DMS53 treated with DMSO at 0.1 percent for 48 hours (cell line): ENCODE results near the gene ZBTB20.
A peak's percentile ranks its signal among the peaks of the same experiment; 100 is the strongest.

Experiments used
- DNase-seq: peaks from one replicate; lab custom pipeline; 2025; ENCODE audit not compliant: unreplicated experiment; lab: John Stamatoyannopoulos, UW

ZBTB20 gene

DNA sequence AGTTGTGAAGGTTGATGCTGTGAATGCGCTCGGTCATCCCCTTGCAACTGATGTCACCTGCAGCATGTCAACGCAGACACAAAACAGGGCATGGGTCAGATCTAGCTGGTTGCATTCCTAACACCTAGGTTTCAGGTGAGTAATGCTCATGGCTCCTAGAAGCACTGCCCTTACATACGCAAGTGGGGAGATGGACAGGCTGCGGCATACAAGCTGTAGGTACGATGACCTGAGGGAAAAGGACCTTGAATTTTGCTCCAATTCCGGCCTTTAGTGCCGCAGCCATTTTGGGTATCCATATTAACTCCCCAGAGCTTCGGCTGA lies 795.3 kb downstream of the ZBTB20 start:
- no peak for DNase-seq

DNA sequence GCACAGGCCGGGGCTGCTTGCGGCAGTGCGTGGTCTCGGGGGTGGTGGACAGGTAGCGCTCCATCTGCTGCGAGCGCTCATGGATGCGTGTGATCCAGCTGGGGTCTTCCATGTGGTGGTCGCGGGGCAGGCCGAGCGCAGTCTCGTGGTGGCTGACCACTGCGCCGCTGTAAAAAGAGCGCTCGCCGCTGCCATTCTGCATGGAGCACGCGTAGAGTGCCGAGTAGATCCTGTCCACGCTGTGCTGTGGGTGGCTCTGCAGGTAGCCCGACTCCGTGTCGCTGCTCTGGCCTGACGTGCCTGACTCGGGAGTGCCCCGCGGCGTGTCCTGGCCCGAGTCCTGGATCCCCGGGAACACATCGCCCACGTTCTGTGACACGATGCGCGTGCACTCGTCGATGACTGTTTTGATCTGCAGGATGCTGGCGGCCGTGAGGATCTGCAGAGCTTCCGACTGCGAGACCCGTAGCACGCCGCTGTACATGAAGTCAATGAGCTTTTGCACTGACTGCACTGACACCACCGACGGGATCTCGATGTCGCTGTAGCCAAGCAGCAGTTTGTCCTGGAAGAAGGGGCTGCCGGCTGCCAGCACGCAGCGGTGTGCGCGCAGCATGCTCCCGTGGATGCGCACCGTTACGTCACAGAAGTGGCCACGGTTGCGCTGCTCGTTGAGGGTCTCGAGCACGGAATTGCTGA lies 795.8 kb downstream of the ZBTB20 start:
- no peak for DNase-seq

DNA sequence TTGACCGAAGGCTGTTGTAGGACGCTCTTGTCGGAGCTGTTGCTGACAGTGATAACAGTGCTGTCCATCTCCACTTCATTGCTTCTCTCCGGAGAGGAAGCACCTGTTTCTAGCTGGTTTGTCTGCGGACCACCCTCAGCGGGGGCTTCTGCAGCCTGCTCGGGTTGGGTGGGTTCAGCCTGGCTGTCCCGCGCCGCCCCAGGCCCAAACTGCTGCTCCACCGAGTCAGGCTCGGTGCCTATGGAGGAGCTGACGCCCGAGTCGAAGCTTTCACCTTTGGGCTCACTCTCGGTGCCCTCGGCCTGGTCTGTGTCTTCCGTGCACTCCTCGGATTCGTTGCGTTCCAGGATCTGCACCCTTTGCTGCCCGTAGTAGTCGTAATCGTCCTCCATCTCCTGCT lies 796.4 kb downstream of the ZBTB20 start:
- DNase-seq: no peak

DNA sequence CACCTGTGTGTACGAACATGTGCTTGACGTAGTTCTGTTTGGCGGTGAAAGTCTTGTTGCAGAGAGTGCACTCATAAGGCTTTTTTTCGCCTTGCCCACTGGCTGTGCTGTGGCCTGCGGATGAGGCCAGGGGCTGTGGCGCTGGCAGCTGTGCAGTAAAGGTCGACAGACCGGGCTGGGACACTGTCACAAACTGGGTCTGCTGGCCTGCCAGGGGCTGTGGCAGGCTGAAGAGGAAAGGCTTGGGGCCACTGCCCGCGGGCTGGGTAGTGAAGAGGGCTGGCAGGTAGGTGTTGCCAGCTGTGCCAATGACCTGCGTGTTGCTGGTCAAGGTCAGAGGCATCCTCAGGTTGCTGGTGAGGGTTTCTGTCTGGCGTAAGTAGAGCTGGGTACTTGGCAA lies 796.8 kb downstream of the ZBTB20 start:
- DNase-seq: no peak

DNA sequence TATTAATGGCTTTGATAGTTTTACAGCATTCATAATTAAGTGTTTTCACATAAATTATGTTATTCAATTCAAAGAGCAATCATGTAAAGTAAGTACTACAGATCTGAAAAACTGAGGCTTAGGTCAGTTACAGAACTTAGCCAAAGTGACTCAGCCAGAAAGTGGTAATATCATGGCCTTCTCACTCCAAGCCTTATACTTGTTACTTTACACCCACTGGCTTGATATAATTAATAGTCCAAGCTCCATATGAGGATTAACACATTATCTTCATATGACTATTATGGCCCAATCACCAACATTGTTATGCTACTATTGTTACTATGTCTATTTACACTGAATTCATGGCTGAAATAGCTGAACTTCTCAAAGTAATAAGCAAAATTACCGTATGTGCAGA lies 802.6 kb downstream of the ZBTB20 start:
- no peak for DNase-seq

DNA sequence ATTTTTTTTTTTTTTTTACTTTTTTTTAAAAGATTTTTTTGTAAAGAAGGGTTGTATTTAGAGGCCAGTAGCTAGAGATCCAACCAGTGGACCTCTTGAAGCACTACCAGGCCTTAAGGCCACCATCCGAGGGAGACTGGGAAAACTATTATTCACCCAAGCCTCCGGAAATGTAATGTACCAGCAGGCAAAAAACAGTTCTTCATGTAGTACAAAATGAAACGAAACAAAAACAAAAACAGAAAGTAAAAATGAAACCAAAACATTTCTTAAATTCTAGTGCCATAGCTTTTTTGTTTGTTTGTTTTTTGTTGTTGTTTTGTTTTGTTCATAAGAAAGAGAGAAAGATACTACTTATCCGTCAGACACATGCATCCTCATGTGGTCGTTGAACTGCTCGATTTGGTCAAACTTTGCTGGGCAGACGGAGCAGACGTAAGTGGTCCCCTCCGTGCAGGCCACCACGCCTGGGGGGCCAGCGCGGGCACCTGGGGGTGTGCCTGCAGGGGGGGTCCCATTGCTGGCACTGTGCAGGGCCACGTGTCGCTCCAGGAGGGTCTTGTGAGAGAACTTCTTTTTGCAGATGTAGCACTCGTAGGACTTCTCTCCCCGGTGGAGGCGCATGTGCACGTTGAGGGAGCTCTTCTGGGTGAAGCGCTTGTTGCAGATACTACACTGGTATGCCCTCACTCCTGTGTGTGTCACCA lies 808.3 kb downstream of the ZBTB20 start:
- DNase-seq: no peak

DNA sequence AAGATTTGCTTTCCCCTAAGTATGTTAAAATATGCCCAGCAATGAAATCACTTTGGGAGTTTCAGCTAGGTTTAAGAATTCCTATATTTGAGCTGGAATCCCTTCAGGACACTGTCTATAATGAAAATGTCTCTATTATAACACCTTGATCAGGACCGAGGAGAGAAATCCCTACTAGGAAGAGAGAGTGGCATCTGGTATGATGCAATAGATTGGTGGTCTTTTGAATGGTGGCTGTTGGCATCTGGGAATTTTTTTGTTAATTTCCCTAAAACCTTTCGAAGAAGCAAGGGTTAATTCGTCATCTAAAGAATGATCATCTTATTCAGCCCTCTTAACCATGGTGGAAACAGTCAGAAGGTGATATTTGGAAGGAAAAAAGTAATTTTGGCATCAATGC lies 810.2 kb downstream of the ZBTB20 start:
- DNase-seq: no peak

DNA sequence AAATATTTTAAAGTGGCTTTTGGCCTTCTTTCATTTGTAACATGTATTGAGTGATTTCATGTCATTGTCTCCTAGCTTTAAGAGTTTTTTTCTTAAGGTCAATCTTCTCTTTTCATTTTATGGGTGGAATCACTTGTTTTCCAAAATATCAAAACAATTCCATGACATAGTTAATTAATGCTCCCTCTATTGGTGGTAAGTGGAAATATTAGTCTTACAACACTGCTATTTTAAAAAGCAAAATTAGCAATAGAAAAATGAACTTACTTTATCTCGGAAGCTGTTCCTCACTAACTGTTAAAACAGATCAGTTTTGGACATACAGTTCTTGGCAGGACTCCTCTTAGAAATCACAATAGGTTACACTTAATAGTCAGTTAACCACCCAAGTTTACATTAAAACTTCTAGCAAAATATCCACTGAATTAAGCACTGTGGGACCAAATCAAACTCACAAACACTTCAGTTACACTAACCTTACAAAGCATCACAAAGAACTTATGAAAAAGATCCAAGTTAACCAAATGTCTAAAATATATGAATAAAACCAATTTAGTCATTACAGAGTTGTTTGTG lies 810.9 kb downstream of the ZBTB20 start:
- DNase-seq: no peak

DNA sequence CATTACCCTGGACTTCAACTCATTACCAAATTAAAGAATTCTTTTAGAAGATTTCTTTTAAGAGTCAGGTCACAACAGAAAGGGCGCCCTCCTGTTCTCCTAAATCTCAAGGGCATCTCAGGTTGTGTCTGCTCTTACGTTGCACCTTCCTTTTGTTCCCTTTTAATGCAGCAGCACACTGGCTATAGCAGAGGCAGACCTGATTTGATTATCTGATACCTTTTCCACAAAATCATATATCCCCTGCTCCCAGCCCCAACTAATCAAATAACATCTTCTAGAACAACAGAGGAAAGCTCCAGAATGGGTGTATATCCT lies 813.2 kb downstream of the ZBTB20 start:
- no peak for DNase-seq

DNA sequence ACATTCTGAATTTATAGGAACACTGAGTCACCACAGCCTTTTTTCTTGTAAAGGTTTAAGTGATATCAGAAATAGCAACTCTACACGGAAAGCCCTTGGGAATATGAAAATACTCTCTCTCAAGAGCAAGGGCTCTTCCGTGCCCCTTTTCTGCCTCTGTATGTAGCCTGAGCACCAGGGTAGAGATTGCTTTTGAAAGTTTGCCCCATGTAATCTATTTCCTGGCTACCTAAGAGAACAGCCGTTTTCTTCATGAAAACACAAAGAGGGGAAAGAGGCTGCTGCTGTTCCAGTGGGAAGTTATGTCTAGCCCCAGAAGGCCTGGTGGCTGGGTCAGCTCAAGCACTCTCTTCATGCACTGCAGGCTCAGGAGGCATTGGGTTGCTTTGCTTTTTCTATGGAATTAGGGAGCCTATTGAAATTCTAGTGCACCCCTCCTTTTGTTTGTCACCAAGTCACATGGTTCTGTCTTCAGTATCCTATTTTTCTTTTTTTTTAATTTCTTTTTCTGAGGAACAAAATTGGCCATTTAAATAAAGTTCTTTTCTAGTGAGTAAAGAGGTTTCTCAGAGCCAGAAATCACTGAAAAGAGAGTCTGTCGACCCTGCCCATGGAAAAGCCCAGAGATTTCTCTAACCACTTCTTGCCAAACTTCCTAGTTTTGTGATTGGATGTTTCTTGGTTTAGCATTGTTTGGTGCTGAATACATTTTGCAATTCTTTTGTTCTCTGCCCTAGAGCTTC lies 813.7 kb downstream of the ZBTB20 start:
- no peak for DNase-seq

DNA sequence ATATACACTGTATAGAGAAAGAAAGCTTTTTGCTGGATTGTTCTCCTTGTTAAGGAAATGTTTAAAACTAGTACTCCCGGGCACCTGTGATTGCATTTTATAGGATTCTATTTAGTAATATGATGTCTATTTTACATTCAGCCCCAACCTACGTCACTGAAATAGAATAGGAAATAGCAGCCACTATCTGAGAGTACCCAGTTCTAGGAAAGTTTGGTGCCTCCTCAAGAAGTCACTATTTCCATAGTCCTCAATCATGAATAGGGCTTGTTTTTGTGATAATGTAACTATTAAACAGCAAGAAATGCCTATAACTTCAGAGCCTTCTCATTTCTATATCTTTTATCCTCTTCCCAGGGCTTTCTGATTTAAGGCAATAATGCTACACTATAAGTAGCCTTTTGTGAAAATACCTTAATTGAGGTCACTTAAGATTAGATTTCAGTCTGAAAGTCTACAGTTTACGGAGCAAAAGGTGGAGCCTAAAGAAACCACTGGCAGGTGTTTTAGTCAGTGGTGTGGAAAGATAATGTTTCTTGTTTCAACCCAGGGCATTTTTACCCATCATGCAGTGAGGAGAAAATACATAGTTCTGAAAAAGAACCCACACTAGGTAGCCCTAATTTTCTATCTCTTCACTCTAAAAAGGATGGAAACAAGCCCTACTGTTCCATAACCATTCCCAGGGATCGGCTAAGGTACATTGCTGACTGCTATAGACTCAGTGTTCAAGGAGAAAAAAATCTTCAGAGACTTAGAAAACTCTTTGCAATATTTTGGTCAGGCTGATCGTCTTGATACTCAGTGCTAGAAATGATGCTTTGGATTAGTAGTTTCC lies 814.5 kb downstream of the ZBTB20 start:
- DNase-seq: no peak

DNA sequence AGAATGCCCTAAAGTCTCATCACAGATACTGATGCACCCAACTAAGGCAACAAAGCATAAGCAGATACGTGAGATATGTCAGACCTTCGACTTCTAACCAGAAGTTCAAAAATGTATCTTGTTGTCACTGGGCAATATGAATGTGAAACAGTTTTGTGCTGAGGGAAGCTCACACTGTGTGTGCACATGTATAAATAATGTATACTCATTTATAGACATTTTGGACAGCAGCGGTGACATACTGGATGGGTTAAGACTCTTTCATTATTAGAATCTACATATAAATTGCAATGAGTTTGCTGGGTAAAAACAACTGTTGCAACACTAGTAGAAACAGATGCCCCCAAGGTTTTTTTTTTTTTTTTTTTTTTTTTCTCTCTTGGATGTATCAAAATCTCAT lies 815.4 kb downstream of the ZBTB20 start:
- no peak for DNase-seq

DNA sequence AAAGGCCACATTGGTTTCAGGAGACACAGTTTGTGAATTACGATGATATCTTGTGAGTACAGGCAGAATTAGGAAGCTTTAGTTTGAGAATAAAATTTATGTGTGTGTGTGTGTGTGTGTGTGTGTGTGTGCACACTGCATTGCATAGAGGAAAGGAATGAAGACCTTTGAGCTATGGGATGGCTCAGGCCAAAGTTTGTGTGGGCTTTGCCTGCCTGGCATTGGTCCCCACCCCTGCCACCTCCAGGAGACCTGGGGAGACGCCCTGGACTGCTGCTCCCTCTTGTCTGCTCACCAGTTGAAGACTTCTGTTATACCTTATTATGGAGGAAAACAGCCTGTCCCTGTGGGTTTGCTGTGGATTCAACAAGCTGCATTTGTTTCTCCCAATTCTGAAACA lies 816.1 kb downstream of the ZBTB20 start:
- DNase-seq: no peak

DNA sequence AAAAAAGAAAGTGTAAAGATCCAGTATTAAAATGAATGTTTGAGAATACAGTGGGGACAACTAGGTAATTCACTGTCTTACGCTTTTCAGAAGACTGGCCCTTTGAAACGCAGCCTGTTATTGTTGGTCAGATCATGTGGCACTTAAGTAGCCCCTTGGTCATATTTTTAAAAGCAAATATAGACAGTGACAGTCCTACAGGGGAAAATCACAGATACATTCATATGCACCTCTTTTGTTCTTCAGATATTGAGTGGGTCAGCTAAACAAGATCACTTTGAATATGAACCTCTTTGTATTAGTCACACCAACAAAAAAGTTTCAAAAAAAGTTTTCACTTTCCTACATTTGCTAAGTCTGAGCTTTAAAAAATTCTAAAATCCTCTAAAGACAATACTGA lies 817.3 kb downstream of the ZBTB20 start:
- no peak for DNase-seq

DNA sequence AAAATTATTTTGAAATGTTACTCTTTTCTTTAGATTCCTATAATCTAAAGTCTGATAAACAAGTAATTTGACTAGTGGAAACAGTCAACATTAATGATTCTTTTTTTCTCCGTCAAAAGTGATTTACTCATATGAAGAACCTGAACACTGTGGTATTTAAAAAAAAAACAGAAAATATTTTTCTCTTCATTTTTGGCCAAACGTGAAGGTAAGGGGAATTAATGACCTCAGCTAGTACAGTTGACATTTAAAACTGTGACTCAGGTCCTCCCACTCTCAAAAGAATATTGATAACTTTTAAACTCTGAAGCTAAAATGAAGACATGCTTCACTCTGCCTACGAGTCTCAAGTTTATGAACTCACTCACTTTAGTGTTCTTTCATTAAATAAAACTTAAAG lies 818.7 kb downstream of the ZBTB20 start:
- DNase-seq: no peak

DNA sequence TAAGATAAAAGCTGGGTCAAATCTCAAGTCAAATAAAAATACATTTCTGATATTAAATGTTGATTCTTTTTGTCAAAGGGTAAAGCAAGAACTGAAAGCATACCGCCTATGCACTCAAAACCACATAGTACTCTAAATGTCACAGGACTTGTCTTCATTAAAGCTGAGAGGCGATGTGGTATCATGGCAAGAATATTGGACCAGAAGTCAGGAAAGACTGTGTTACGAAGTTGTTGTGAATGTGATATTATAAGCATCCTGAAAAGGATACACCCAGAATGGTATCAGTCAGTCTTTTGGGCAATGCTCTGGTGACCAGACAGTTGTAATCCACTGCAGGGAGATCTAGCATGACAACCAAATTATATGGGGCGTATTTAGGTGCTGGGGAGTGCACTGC lies 819.4 kb downstream of the ZBTB20 start:
- no peak for DNase-seq

DNA sequence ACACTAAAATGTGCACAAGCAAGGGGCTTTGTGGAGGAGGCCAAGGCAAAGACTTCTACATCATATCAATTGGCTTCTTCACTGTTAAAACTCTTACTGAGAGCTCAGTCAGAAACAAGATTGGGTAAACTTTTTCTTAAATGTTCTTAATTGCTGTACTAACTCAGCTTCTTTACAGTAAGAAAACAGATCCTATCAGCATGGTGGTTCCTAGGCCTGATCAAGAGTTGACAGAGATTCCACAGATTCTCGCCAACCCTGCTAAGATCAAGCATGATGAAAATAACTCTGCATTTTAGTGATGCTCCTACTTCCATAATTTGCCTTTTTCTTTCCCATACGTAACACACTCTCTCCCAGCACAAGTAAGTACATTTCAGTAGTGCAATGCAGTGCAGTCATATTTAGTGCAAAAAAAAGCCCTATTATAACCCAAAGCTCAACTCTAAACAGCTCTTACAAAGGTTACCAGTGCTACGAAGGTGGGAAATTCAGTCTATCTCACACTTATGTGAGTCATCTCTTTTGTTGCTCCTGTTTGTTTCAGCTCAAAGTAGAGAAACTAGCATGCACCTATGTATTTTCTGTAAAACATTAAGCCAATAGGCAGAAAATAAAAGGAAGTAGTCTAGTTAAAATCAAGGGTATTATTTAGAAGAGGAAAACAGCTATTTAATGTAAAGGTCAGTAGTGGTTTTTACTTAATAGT lies 823.4 kb downstream of the ZBTB20 start:
- peak; percentile 52 for DNase-seq

DNA sequence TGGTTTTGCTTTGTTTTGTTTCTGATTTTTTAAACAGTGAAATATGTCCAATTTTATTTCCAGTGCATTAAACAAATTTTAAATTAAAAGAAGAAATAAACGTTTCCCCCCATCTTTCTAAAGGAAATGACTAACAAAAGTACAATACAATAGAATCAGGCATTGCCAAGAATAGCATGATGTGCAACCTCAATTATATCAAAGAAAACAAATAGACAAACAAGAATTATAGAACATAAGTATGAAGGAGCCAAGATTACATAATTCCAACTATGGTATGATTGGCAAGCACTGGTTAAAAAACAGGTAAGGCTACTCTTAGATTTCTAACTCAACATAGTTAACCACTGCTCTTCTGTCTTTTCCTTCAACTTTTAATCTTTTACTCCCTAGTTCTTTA lies 826.8 kb downstream of the ZBTB20 start:
- DNase-seq: no peak

DNA sequence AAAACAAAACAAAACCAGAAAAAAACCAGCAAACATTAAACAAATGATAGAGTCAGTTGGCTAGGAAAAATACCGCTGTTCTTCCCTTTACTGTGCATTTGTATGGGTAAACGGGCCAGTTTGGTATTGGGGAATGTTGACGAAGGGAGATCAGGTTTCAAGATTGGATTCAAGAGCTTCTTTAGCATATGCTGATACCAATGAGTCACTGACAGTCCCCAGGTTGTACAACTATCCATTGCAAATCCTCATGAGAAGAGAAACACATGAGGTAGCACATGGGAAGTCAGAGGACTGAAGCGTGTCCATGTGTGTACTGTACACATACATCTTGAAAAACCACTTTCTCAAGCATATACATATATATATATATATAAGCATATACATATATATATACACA lies 827.6 kb downstream of the ZBTB20 start:
- DNase-seq: peak; percentile 94

DNA sequence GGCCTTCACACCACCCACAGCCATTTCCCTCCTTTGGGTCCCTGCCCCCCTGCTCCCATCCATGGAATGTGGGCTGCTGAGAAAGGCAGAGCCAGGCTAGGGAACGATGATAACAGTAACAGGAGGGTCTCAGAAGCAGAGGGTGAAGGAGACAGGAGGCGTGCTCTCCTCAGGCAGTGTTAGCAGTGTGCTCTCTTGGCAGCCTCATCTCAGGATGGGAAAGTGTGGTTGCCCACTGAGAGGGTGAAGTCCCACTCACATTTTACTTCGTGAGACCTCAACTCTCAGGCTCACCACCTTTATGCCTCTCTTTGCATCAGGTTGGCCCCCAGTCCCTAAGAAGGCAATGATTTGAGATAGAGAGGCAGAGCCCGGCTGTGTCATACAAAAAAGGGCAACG lies 828.8 kb downstream of the ZBTB20 start:
- DNase-seq: no peak

DNA sequence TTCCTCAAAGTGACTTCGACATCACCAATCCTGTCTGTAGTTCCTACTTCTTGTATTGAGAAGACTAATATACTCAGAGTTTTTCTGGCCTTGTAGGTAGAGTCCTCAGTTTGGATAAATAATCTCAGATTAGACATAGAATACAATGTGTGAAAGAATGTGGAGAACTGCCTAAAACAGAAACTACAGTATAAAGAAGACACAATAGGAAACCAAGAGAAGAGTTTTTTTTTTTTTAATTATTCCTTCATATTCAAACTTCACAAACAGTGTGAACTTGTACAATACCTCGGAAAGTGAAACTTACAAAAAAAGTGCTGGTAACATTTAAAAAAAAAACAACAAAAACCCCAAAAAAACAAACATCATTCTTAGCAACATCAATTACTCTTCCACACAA lies 832.8 kb downstream of the ZBTB20 start:
- DNase-seq: no peak
